GM23338 (cell line): Measurements from ENCODE around the gene HNRNPM.

Experiments used
- CREB1 ChIP-seq: fragments of 250-450 bp; sonication (Bioruptor Pico); IDR thresholded peaks from 2 replicates; pipeline ENCODE4 v1.5.0; 2020; ENCODE audit warnings: low read depth, mild to moderate bottlenecking, moderate library complexity
- ETS1 ChIP-seq: IDR thresholded peaks from 2 replicates; pipeline ENCODE4 v1.6.1; 2016; ENCODE audit warnings: antibody characterized with exemption
- EZH2 ChIP-seq: fragments of 200-600 bp; sonication (generic); IDR thresholded peaks from one replicate; pipeline ENCODE4 v1.8.0; 2017; ENCODE audit warnings: antibody characterized with exemption, mild to moderate bottlenecking, low read depth; ENCODE audit not compliant: unreplicated experiment
- EZH2phosphoT487 ChIP-seq: fragments of 200-600 bp; sonication (generic); IDR thresholded peaks from one replicate; pipeline ENCODE4 v1.8.1; 2018; ENCODE audit warnings: antibody characterized with exemption; ENCODE audit not compliant: unreplicated experiment
- NANOG ChIP-seq: IDR thresholded peaks from 2 replicates; pipeline ENCODE4 v1.6.1; 2016; ENCODE audit warnings: antibody characterized with exemption, borderline replicate concordance
- POLR2AphosphoS5 ChIP-seq: IDR thresholded peaks from 2 replicates; pipeline ENCODE4 v1.6.1; 2016; ENCODE audit warnings: antibody characterized with exemption, low read depth
- STAT1 ChIP-seq: IDR thresholded peaks from one replicate; pipeline ENCODE4 v1.6.1; 2016; ENCODE audit warnings: antibody characterized with exemption; ENCODE audit not compliant: unreplicated experiment
- ZNF114 ChIP-seq: fragments of 250-450 bp; sonication (Bioruptor Pico); IDR thresholded peaks from 2 replicates; pipeline ENCODE4 v1.5.0; 2020; ENCODE audit warnings: mild to moderate bottlenecking, moderate library complexity
- ZNF331 ChIP-seq: fragments of 250-450 bp; sonication (Bioruptor Pico); IDR thresholded peaks from 2 replicates; pipeline ENCODE4 v1.5.0; 2020; ENCODE audit warnings: low read depth, mild to moderate bottlenecking, moderate library complexity
- TF ChIP-seq, protein P1 (sequence below), 2 experiments: fragments of 200-600 bp in 1 of 2; sonication (generic) in 1 of 2; conservative IDR thresholded peaks; 2 replicates each; pipeline versions ENCODE4 v1.5.1 to v1.6.1; 2016 to 2017; ENCODE audit warnings: antibody characterized with exemption in 2 of 2, low read depth in 2 of 2, mild to moderate bottlenecking in 2 of 2, moderate library complexity in 1 of 2
- TF ChIP-seq, protein P2 (sequence below): IDR thresholded peaks from one replicate; pipeline ENCODE4 v1.6.1; 2018; ENCODE audit warnings: antibody characterized with exemption; ENCODE audit not compliant: unreplicated experiment

GRCh38 chr19:8421484-8422461, 23.0 kb upstream of the HNRNPM start:
- TF ChIP-seq, protein P1, sequence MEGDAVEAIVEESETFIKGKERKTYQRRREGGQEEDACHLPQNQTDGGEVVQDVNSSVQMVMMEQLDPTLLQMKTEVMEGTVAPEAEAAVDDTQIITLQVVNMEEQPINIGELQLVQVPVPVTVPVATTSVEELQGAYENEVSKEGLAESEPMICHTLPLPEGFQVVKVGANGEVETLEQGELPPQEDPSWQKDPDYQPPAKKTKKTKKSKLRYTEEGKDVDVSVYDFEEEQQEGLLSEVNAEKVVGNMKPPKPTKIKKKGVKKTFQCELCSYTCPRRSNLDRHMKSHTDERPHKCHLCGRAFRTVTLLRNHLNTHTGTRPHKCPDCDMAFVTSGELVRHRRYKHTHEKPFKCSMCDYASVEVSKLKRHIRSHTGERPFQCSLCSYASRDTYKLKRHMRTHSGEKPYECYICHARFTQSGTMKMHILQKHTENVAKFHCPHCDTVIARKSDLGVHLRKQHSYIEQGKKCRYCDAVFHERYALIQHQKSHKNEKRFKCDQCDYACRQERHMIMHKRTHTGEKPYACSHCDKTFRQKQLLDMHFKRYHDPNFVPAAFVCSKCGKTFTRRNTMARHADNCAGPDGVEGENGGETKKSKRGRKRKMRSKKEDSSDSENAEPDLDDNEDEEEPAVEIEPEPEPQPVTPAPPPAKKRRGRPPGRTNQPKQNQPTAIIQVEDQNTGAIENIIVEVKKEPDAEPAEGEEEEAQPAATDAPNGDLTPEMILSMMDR (conservative IDR thresholded peaks at IDR 0.05; ENCODE audit: low read depth in 2 of 2), result no peak
- no peak for TF ChIP-seq ZNF331
- no peak for TF ChIP-seq EZH2
- no peak for TF ChIP-seq POLR2AphosphoS5
- no peak for TF ChIP-seq STAT1
- no peak for TF ChIP-seq ZNF114 (CRISPR knock-in tag)
- no peak for TF ChIP-seq CREB1 (CRISPR knock-in tag)
- TF ChIP-seq, protein P2, sequence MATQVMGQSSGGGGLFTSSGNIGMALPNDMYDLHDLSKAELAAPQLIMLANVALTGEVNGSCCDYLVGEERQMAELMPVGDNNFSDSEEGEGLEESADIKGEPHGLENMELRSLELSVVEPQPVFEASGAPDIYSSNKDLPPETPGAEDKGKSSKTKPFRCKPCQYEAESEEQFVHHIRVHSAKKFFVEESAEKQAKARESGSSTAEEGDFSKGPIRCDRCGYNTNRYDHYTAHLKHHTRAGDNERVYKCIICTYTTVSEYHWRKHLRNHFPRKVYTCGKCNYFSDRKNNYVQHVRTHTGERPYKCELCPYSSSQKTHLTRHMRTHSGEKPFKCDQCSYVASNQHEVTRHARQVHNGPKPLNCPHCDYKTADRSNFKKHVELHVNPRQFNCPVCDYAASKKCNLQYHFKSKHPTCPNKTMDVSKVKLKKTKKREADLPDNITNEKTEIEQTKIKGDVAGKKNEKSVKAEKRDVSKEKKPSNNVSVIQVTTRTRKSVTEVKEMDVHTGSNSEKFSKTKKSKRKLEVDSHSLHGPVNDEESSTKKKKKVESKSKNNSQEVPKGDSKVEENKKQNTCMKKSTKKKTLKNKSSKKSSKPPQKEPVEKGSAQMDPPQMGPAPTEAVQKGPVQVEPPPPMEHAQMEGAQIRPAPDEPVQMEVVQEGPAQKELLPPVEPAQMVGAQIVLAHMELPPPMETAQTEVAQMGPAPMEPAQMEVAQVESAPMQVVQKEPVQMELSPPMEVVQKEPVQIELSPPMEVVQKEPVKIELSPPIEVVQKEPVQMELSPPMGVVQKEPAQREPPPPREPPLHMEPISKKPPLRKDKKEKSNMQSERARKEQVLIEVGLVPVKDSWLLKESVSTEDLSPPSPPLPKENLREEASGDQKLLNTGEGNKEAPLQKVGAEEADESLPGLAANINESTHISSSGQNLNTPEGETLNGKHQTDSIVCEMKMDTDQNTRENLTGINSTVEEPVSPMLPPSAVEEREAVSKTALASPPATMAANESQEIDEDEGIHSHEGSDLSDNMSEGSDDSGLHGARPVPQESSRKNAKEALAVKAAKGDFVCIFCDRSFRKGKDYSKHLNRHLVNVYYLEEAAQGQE, result no peak
- no peak for TF ChIP-seq EZH2phosphoT487
- TF ChIP-seq ETS1, result no peak
- no peak for TF ChIP-seq NANOG
